HepG2 (cell line): ENCODE measurements around the gene KIAA0232.

Source experiments
- CTCF ChIP-seq: sonication (generic); formaldehyde crosslinking; IDR thresholded peaks from 2 replicates; pipeline ENCODE4 v1.5.0; 2020; ENCODE audit warnings: mild to moderate bottlenecking, missing genetic modification reagents, moderate library complexity
- EZH2 ChIP-seq: conservative IDR thresholded peaks from 2 replicates; pipeline ENCODE4 v1.6.1; 2012; ENCODE audit warnings: mild to moderate bottlenecking, low read depth, low read length, moderate library complexity
- FLYWCH1 ChIP-seq: sonication (generic); formaldehyde crosslinking; IDR thresholded peaks from 2 replicates; pipeline ENCODE4 v1.8.1; 2023; ENCODE audit warnings: mild to moderate bottlenecking, missing genetic modification reagents
- GLI4 ChIP-seq: sonication (generic); formaldehyde crosslinking; IDR thresholded peaks from 2 replicates; pipeline ENCODE4 v1.5.1; 2020; ENCODE audit warnings: missing genetic modification reagents, mild to moderate bottlenecking, moderate library complexity, borderline replicate concordance
- HNRNPL ChIP-seq: fragments of 200-400 bp; formaldehyde crosslinking; IDR thresholded peaks from 2 replicates; pipeline ENCODE4 v1.6.1; 2017; ENCODE audit warnings: mild to moderate bottlenecking, low read depth, low read length
- MAX ChIP-seq: IDR thresholded peaks from 2 replicates; pipeline ENCODE4 v1.6.1; 2012; ENCODE audit warnings: inconsistent platforms
- MLX ChIP-seq: IDR thresholded peaks from 2 replicates; pipeline ENCODE4 v1.6.1; 2016
- SRF ChIP-seq: IDR thresholded peaks from 2 replicates; pipeline ENCODE4 v1.6.1; 2011; ENCODE audit warnings: mild to moderate bottlenecking, low read depth, low read length, moderate library complexity
- TAF15 ChIP-seq: fragments of 200-400 bp; formaldehyde crosslinking; IDR thresholded peaks from one replicate; pipeline ENCODE4 v1.6.1; 2018; ENCODE audit warnings: mild to moderate bottlenecking, low read depth, low read length; ENCODE audit not compliant: poor library complexity, severe bottlenecking
- USF2 ChIP-seq, 2 experiments: sonication (generic) in 1 of 2; formaldehyde crosslinking in 1 of 2; IDR thresholded peaks; 2 replicates each; pipeline versions ENCODE4 v1.5.1 to v1.6.1; 2011 to 2020; ENCODE audit warnings: borderline replicate concordance in 1 of 2, low read depth in 1 of 2, low read length in 1 of 2, mild to moderate bottlenecking in 1 of 2, missing genetic modification reagents in 1 of 2, moderate library complexity in 1 of 2
- ZFP36L2 ChIP-seq: sonication (generic); formaldehyde crosslinking; IDR thresholded peaks from 2 replicates; pipeline ENCODE4 v1.4.0; 2020; ENCODE audit warnings: missing genetic modification reagents
- ZNF766 ChIP-seq: sonication (generic); formaldehyde crosslinking; IDR thresholded peaks from 2 replicates; pipeline ENCODE4 v1.5.0; 2020; ENCODE audit warnings: missing genetic modification reagents, borderline replicate concordance

- no peak for TF ChIP-seq ZNF766
- no peak for TF ChIP-seq CTCF (CRISPR knock-in tag)
- TF ChIP-seq MAX: no peak
- no peak for TF ChIP-seq EZH2
- TF ChIP-seq HNRNPL: no peak
- no peak for TF ChIP-seq FLYWCH1 (CRISPR knock-in tag)
- no peak for TF ChIP-seq GLI4 (CRISPR knock-in tag)
- TF ChIP-seq ZFP36L2 (CRISPR knock-in tag): no peak
- no peak for TF ChIP-seq MLX (CRISPR knock-in tag)
- no peak for TF ChIP-seq SRF
- no peak for TF ChIP-seq TAF15
- no peak for TF ChIP-seq USF2 (IDR thresholded peaks at IDR 0.05; ENCODE audit: low read depth, low read length)
- TF ChIP-seq USF2 (CRISPR knock-in tag; IDR thresholded peaks at IDR 0.05; ENCODE audit: borderline replicate concordance): no peak
Observed at GRCh38 chr4:6898763-6899162, 116.2 kb downstream of the KIAA0232 start.
